ENCODE results near the gene ABHD17A.

DNA sequence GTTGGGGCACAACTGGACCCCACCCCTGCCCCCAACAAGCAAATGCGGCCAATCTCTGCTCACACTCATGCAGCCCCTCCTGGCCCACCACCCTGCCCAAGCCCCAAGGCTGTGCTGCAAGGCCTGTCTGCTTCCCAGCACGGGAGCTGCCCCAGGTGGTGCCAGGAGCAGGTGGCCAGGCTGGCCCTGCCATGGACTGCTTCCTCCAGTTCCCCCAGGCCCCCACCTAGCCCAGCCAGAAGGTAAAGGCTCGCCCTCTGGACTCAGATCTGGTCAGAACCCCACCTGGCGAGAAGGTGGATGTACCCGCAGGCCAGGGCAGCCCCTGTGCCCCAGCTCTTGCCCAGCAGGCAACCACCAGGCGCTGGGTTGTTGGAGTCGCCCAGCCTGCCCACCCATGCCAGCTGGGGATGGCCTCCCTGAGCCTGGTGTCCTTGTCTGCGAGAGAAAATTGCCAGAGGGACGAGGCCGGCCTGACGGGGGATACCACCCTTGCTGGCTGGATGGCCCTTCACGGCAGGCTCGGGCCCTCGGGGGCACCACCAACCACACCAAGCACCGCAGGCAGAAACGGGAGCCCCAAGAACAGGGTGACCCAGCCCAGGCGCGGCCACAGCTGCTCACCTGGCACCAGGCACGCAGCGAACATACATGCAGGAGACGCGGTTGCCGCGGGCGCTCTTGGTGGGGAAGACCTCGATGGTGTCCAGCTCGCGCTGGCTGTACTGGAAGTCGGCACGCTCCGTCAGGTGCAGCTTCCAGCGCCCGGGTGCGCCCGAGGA, 4.5 kb downstream of the ABHD17A start:
- TF ChIP-seq POLR2A (IDR thresholded peaks at IDR 0.05; ENCODE audit: low read length): no peak
- TF ChIP-seq GATA1 (IDR thresholded peaks at IDR 0.05; ENCODE audit: low read depth, low read length): no peak
